Lung microvascular endothelial cell (primary cell): ENCODE results near the gene KCND3. TPM values are rescaled to one million over a fixed set of nuclear protein-coding genes. Genes with fewer than 3 reads are reported as not detected.
A peak's percentile ranks its signal among the peaks of the same experiment; 100 is the strongest.

Source experiments
- DNase-seq, 2 donors: peaks; one replicate each; pipeline versions ENCODE4 v3.0.0 to v3.0.0-alpha.2; 2010; ENCODE audit warnings: low read depth in 2 of 2
- total RNA-seq: library from RNA; depleted of rRNA; stranded (reverse); fragments of >200 nt; gene quantifications from 2 replicates; pipeline ENCODE4 v1.2.1, GENCODE V29; 2014

Gene KCND3
- total RNA-seq, 1 donor from 2014 or later, result 0.20 TPM

DNA sequence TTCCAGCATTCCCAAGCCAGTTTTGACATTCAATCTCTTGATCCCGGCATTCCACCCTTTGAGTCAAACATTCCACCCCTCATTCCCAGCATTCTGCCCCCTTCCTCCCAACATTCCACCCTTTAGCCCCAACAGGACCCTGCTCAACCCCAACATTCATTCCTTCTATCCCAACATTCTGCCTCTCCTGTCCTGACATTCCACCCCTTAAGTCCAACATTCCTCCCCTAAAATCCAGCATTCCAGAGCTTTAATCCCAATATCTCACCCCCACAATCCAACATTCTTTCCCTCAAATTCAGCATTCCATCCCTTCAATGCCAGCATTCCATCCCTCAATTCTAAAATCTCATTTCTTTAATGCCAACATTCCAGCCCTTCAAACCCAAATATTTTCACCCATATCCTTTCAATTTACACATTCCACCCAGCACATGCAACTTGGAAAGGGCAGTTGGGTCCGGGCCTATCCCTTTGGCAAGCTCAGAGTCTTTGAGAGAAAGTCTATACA is 210.9 kb downstream of the KCND3 start:
- peak in 1 of 2 donors; percentile 32 for DNase-seq

DNA sequence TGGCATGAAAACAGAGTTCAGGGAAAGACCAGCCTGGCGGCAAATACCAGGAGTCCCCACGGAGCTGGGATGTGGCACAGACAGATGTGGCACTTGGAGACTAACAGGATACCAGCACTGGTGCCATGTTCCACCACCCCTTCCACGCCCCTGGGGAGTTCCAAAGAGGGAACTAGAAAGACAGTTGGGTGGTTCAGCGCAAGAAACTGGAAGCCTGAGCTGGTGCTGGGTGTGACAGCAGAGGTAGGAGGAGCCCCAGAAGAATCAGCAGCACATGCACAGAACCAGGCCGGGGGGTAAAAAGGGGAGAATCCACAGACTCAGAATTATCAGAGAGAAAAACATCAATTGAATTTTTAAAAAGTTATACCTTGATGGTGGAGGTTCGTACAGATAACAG is 211.4 kb downstream of the KCND3 start:
- no peak for DNase-seq

DNA sequence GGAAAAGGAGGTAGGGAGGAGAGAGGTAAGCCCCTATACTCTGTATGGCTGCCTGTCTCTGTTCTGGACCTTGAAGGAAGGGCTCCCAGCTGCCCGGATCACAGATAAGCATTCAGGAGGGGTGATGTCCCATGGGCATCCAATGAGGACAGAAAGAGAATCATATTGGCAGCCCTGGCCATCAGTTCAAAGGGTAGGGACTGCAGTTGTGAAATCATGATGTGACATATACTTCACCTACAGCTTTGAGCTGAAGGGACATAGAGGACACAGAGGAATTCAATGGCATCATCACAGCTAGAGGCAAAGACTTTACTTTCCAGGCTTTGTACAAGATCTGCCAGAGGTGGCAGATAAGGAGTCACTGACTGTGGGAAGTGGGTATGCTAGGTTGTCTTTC is 212.2 kb downstream of the KCND3 start:
- no peak for DNase-seq

DNA sequence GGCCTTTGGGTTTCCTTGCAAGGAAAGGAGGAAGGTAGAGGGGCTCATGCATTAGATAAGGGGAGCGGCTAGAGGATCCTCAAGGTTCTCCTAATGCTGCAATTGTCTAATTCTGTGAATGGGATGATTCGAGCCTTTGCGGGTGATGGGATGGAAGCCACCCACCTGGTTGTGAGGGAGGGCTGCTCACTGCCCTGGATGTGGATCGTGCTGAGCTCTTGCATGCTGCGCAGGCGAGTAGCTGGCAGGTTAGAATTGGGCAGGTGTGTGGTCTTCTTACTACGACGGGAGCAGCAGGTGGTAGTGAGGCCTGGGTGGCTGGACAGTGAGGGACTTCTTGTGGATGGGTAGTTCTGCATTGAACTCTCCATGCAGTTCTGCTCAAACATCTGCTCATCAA is 212.6 kb downstream of the KCND3 start:
- DNase-seq, result no peak

DNA sequence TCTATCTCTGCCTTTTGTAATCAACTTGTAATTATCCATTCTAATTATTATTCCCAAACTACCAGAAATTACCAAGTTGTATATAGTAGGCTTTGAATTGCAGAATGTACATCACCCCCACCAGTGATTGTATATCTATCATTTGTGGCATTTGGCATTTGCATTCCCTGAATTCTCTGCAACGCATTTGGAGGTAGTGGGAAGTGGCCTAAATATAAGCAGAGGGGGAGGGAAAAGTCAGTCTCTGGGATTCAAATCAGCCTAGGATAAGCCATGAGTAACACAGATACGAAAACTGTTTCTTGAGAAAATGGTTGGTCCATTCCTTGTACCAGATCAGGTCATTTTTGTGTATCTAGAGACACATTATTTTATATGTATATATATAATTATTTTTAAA is 213.1 kb downstream of the KCND3 start:
- DNase-seq, result no peak

DNA sequence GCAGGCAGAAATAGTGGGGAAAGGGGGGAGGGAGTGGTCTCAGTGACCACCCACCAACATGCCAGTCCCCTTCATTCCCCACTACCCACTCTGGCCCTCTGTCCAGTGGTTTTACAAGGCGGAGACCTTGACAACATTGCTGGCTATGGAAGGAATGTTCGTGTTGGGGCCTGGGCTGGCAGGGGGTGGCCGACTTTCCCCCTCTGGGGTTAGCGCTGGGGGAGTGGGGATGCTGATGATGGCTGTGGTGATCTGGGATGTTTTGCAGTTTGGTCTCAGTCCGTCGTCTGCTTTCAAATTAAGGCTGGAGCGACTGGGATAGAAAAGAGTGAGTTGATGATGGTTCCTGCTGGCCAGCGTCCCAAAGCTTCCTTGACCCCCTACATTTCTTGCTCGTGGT is 213.5 kb downstream of the KCND3 start:
- DNase-seq, result no peak

DNA sequence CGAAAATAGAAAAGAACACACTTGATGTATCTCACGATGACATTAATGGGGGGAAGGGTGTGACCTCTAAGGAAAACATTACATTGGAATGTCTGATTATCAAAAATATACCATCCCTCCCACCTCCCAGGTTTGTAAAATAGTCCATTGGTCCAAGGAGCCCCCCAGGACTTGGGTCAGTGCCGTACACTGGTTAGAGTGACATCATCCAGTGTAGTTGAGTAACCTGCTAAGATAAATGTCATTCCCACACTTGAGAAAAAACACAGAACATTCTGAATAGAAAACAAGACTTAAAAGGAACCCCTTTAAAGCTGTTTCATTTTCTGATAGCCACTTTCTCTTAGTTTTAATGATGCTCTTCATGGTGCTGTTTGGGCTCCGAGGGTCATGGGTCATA is 218.6 kb downstream of the KCND3 start:
- DNase-seq, result no peak

DNA sequence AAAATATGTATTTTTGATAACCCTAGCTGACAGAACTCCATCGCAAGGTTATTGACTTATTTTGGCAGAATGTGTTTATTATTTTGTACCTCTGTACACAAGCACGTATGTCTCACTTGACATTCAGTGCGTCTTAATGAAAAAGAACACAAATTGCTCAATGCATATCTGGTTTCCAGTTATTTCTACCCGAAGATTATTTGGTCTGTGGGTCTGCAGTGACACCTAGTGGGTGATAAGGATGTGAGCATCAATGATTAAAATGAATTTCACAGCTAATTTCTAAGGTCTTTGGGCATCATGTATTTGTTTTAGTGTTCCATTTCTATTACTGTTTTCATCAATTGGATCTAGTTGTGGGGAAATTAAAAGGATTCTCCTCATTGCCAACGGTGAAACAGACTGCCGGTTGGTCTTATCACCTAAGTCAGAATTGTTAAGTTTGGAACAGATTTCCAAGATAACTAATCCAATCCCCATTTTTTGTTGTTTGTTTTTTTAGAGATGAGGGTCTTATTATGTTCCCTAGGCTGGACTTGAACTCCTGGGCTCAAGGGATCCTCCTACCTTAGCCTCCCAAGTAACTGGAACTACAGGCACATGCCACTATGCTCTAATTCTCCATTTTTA is 219.8 kb downstream of the KCND3 start:
- peak; percentile 77 to 78 for DNase-seq

DNA sequence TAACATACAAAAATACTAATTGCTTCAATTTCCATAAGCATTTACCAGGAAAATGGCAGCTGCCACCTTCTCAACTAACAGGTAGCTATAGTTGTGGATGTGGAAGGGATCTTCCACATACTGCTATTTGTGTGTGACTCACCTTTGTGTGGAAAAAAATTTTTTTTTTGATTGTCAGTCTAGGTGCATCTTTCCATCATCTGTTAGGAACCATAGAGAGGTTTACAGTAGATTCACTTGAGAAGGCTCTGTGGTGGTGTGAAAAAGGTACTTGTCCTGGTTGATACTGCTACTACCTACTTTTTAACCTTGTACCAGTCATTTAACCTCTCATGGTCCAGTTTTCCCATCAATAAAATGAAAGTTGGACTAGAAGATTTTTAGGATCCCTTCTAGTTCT is 220.8 kb downstream of the KCND3 start:
- DNase-seq, result no peak

DNA sequence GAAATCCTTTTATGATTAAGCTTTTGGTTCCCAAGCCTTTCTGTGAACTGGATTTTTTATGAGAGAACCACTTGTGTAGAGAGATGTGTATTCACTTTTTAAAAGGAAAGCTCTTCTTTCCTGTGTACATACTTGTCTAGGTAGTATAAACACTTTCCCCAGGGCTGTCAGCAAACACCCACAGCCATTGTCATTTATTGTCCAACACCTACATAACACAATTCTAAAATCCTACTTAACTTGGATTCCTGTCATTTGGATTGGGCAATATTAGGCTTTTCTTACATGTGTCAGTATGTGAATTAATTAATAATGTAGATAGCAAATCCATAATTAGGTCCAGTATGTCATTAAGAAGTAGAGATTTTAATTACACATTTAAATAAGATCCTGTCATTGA is 221.4 kb downstream of the KCND3 start:
- no peak for DNase-seq

DNA sequence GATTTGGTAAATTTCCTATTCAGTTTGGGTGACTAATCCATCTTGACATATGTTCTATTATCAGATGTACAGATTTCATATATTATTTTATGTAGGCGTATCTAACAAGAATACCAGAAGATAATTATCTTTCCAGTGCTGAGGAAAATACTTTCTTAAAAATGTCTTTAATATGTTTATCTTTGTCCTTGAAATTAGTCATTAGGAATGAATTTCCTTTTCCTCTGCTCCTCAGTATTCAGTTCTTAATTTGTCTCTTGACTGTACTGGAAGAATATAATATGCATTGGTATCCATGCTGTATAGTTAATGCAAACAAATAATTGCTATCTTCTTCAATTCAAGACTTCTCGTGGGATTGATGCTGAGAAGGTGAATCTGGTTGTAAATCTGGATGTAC is 227.1 kb downstream of the KCND3 start:
- no peak for DNase-seq

DNA sequence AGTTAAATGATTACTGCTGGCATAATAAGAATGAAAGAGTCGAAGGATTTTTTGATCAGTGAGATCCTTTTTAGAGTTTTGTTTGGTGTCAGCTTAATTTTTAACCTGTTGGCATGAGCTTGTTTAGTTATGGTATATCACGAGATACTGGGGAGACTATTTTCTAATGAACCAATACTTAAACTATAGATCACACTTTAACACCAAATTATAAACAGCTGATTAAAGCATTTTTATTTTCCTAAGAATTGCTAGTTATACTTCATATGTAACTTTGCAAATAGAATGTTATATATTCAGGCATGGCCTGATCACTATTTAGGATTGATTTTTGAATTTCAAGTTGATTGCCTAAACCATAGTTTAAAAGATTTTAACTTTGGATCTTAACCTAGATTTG is 227.8 kb downstream of the KCND3 start:
- DNase-seq, result no peak

DNA sequence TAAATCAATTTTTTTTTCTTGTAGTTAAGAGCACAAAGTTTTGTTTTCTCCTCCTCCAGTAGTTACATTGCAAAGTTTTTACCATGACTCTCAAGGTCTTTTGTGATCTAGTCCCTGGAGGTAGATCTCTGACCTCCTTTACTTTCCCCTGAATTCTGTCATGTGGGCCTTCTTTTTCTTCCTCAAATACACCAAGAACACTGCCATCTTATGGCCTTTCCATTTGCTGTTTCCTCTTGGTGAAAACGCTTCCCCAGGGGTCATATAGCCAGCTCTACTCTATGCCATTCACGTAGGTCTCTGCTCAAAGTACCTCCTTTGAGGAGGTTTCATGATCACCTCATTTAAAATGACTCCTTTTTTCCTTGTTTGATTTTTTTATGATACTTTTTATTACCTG is 231.1 kb downstream of the KCND3 start:
- no peak for DNase-seq

DNA sequence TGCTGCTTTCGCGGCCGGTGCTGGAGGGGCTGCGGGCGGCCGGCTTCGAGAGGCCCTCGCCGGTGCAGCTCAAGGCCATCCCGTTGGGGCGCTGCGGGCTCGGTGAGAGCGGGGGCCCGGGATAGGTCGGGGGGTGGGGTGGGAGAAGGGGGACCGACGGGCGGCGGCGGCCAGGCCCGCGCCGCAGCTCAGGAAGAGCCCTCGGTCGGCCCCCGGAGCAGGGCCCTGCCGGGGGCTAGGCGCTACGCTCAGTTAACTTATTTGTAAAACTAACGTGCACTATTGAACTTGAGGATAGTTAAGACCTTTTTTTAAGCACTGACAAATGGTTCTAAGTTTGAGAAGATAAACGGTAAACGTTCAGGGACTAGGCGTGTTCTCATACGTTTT is 233.3 kb downstream of the KCND3 start:
- DNase-seq, result no peak

DNA sequence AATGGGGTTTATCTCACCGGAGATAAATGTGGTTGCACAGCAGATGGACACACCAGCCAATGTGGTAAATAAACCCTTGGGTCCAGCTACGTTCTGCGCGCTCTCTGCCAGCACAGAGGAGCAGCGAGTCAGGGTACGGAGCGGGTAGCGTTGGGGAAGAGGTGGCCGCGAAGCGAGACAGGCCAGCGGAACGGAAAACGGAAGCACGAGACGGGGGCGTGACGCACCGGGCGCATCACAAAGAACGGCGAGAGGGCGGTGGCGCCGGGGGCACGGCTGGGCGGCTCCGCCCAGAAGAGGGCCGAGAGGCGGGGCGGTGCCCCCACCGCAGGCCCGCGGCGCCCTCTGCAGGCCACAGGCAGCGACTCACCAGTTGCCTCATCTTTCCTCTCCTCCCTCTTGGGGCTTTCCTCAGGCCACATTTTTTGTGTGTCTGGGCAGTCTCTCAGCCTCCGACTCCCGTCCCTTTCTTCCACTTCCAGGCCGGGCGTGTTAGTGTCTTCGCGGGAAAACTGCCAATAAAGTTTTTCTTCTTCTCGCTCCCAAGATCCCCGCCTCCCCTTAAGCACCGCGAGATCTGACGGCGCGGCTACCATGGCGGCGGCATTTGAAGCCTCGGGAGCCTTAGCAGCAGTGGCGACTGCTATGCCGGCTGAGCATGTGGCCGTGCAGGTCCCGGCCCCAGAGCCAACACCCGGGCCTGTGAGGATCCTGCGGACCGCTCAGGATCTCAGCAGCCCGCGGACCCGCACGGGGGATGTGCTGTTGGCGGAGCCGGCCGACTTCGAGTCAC is 233.9 kb downstream of the KCND3 start, which contains the start of gene DDX20:
Gene DDX20, plus strand, starts transcription at position 571 of the 793 bp plus-strand sequence. Its CDS starts 24 bp downstream, at position 595.
- peak; percentile 97 to 98 for DNase-seq

DNA sequence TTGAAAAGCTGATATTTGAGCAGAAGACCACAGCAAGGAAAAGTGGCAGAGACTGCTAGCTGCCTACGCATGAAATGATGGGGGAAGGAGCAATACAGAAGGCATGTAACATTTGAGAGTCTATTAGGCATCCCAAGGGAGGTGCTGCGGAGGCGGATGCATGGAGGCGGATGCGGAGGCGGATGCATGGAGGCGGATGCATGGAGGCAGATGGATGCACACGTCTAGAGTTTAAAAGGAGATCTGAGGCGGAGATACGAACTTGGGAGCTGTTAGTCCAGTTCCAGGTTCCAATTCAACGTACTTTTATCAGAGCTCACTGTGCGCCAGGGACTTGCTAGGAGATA is 234.5 kb downstream of the KCND3 start:
- peak; percentile 56 to 61 for DNase-seq

DNA sequence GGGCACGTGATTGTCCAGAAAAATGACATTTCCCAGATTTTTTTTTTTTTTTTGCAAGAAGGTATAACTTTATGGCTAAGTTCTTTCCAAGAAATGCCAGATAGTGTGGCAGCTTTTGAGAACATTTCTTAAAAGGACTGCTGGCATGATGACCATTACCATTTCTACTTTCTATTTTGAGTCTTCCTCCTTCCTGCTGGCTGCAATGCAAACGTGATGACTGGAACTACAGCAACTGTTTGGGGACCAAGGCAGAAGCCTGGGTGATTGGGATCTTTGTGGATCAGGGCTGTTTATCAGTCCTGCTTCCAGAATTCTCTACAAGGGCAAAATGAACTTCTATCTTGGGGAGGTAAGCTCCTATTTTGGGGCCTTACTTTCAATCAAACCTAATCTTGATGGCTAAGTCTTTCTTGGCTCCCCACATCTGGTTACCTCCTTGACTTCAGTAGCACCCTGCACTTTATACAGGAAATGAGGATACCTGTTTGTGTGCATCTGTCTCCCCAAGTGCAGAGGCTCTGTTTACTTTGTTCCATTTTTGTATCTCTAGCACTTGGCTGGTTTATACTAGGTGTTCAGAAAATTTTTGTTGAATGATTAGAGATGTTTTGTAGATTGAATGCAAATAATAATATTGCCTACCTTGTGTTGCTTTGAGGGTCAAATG is 237.4 kb downstream of the KCND3 start:
- no peak for DNase-seq

DNA sequence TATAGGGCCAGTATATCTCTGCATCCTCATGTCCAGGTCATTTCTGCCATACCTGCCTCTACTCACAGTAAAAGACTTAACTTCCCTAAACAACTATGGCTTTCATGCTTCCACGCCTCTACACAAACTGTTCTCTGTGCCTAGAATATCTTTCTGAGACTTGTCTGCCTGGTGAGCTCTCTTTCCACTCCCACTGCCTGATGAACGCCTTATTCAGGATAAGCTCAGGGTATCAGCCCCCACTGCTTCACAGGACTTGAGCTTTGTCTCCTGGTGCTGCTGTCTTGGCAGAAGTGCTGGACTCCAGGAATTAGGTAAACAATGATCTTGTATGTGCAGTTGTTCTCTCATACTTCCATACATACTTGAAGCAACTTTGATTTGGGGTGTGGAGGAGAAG is 238.6 kb downstream of the KCND3 start:
- DNase-seq, result no peak

DNA sequence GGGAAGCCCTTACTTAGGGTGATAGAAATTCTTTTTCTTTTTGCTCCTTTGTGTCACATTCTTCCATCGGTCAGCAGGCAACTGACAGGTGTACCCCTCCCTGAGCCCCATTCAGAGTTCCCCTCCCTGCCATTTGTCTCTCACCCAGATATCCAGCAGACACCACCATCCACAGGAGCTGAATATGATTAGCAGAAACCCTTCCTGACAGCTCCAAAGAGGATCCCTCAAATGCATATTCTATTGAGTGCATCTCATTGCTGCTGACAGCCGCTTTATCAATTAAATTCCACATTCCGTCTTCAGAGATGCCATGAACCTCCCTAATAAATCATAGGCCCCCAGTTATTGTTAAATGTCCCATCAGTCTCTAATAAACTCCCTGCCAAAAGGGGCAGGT is 239.8 kb downstream of the KCND3 start:
- DNase-seq, result no peak

DNA sequence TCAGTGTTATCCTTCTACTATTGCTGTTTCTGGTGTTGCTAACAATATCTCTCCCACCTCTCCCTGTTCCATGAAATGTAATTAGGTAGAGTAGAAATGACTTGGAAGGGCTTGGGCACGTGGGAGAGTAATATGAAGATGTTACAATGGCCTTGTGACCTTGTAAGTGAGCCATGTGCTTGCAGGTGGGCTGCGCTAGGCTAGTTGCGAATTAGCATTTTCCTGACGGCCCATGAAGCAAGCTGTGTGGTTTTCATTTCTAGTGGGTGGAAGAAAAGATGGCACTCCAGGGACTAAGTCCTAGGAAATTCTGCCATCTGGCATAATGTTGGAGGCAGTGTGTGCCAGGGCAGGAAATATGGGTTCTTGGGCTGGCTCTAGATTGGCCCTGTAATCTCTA is 241.5 kb downstream of the KCND3 start:
- DNase-seq, result no peak

DNA sequence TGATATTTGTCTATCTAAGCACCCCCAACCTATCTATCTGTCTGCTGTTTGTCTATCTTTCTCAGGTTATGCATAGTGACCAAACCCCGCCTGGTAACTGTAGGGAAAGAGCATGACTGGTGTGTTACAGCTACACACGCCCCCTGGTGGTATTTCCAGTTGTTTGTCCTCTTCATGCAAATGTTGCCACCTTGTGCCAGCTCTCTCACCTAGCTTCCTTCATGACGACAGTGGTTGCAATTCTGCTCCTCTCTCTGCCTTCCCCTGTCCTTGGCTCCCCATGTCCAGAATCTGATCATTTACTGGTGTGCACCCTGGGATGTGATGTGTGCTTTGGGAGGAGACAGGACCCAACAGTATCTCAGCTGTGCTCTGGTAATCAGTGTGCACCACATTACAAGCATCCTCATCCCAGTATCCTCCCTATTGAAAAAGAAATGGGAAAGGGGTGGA is 242.2 kb downstream of the KCND3 start:
- peak; percentile 90 to 93 for DNase-seq

DNA sequence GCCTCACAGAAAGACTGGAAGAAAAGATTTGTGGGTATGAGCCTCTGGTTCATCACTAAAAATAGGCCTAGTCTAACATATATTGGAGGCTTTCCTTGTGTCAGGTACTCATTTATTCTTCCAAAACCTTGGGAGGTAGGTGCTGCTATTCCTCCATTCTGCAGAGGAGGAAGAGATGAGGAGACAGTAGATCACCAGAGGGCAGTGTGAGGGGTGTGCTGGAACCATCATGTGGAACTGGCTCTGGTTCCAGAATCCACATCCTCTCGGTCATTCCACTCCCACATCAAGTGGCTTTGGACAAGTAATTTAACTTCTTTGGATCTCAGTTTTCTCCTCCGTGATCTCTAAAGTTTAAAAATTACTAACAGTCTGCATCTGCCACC is 242.9 kb downstream of the KCND3 start:
- DNase-seq, result no peak
